Dendritic cell treated with granulocyte-macrophage colony-stimulating factor and Interleukin-4, amounts not matched to agents 40 ng/mL and 50 ng/mL, for 4 days (primary cell): ENCODE measurements around the gene PGPEP1.
A peak's percentile ranks its signal among the peaks of the same experiment; 100 is the strongest.

Source experiments
- H3K27ac Mint-ChIP-seq: one replicate; pipeline ENCODE4 v1.8.0; 2022; ENCODE audit warnings: mild to moderate bottlenecking, mixed read lengths
- H3K27me3 Mint-ChIP-seq: one replicate; pipeline ENCODE4 v1.8.0; 2022; ENCODE audit warnings: mild to moderate bottlenecking, mixed read lengths
- H3K36me3 Mint-ChIP-seq: one replicate; pipeline ENCODE4 v1.8.0; 2022; ENCODE audit warnings: low read depth, mixed read lengths
- H3K4me1 Mint-ChIP-seq: one replicate; pipeline ENCODE4 v1.8.0; 2022; ENCODE audit warnings: low read depth, mixed read lengths
- H3K4me3 Mint-ChIP-seq: one replicate; pipeline ENCODE4 v1.8.0; 2022; ENCODE audit warnings: mild to moderate bottlenecking, moderate library complexity, mixed read lengths
- H3K9me3 Mint-ChIP-seq: one replicate; pipeline ENCODE4 v1.8.0; 2022; ENCODE audit warnings: mixed read lengths
- intact Hi-C: fragments of 100-400 bp; cut with micrococcal nuclease; formaldehyde crosslinking; loops from one replicate; pipeline ENCODE4 v1.15.0; 2022

Gene PGPEP1

DNA sequence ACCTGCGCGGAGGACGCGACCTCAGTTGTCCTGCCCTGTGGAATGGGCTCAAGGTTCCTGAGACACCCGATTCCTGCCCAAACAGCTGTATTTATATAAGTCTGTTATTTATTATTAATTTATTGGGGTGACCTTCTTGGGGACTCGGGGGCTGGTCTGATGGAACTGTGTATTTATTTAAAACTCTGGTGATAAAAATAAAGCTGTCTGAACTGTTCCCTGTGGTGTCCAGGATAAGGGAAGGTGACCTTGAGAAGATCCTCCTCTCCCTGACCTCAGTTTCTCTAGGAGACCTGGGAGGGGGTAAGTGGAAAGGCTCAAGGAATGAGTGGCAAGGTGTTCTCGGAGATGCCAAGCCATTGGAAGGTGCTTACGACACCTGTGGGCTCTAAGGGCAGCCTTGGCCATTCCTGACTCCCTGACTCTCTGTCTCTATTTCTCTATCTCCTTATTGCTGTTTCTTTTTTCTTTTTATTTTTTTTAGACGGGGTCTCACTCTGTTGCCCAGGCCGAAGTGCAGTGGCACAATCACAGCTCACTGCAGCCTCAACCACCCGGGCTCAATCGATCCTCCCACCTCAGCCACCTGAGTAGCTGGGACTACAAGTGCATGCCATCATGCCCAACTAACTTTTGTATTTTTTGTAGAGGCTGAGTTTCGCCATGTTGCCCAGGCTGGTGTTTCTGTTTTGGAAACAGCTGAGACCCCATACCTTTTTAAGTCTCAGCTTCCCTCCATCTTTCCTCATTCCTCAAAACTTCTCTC, 48.7 kb downstream of the PGPEP1 start:
- peak overlapping the region; percentile 86 for H3K27ac Mint-ChIP-seq
- intact Hi-C loops: loop anchor here (2.0 to 5.0 kb wide), 2 partner anchors 20 to 42 kb away; no protein-coding TSS in a partner anchor
- peaks cover 15% of the 10 kb centered on the region for H3K27me3 Mint-ChIP-seq
- no peaks in the 10 kb centered on the region for H3K9me3 Mint-ChIP-seq
- H3K4me3 Mint-ChIP-seq: peak overlapping the region; percentile 46
- peaks cover 45% of the 10 kb centered on the region for H3K36me3 Mint-ChIP-seq
- peaks cover 81% of the 10 kb centered on the region for H3K4me1 Mint-ChIP-seq

DNA sequence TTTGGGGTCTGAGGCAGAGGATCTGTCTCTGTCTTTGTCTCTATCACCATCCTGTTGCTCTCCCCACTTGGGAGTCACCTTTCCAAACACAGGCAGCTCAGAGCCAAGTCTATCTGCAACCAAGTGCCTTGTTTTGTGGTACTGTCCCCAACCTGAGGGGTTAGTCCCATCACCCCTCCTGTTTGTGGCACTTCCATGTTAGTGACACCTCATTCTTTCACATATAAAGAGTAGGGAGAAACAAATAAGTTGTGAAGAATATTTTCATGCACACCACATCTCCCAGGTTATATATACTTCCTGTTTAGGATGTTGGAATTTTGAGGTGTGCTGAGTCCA, 49.3 kb downstream of the PGPEP1 start:
- Mint-ChIP-seq H3K27me3 (peaks cover 11% of the 10 kb centered on the region), H3K4me1 (peaks cover 87% of the 10 kb centered on the region), H3K9me3 (no peaks in the 10 kb centered on the region), H3K4me3 (no peak overlapping the region), H3K27ac (peak overlapping the region; percentile 86), H3K36me3 (peaks cover 51% of the 10 kb centered on the region)
- intact Hi-C loops: loop anchor here (2.0 to 5.0 kb wide), 2 partner anchors 19 to 42 kb away; no protein-coding TSS in a partner anchor

DNA sequence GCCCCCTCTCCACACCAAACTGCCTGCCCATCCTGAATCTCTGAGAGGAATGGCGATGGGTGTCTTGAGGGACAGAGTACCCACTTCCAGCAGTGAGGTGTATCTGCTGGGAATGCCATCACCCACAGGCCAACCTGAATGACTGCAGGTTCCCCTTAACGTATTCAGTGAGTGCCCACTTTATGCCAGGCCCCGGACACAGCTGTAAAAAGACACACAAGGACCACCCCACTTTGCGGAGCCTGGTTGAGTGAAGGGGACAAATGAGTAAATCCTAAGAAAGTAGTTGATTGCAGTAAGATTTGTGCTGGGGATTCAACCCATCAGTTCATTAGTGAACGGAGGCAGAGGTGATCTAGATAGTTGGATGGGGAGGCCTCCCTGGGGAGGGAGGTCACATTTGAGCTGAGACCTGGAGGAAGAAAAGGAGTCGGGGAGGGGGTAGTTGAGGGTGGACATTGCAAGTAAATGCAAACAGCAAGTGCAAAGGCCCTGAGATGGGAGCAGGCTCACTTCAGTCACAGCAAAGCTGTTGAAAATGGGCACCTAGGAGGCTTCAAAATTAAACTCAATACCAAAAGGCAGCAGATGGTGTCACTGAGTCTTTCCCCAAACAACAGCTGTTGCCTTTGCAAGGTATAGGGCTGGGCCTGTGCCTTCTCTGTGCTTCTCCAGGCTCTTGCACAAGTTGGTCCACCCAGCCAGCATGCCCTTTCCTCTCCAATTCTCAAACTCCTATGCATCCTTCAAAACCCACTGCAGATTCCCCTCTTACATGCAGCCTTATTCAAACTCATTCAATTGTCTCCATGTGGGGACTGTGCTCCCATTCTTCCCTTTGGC, 49.9 kb downstream of the PGPEP1 start:
- intact Hi-C loops: no loop called here
- H3K36me3 Mint-ChIP-seq: peaks cover 57% of the 10 kb centered on the region
- peak overlapping the region; percentile 96 for H3K27ac Mint-ChIP-seq
- no peak overlapping the region for H3K4me3 Mint-ChIP-seq
- peaks cover 92% of the 10 kb centered on the region for H3K4me1 Mint-ChIP-seq
- H3K9me3 Mint-ChIP-seq: no peaks in the 10 kb centered on the region
- H3K27me3 Mint-ChIP-seq: peaks cover 8% of the 10 kb centered on the region

DNA sequence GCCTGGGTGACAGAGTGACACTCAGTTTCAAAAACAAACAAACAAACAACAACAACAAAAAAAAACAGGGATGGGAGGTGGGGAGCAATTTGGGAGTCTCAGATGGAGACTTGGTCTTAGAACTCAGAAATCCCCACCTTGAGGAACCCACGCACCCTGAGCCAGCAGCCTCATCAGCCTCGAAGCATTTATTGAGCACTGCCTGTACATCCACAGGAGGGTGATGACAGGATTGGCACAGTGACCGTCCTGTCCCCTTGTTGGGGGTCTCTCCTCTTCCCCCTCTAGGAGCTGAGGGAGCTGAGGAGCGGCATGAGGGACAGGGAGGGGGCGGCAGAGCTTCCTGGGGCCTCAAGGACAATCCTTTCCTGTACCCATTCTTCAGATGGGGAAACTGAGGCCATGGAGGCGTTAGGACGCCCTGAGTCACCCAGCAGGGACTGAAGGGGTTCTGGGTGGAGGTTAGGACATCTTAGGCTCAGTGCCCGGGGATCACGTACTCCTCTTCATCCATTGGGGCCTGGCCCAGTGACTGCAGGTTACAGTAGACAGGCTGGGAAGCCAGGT, 51.2 kb downstream of the PGPEP1 start:
- peaks cover 70% of the 10 kb centered on the region for H3K36me3 Mint-ChIP-seq
- H3K27ac Mint-ChIP-seq: peak overlapping the region; percentile 96
- no peaks in the 10 kb centered on the region for H3K27me3 Mint-ChIP-seq
- H3K4me1 Mint-ChIP-seq: peaks cover 94% of the 10 kb centered on the region
- no peaks in the 10 kb centered on the region for H3K9me3 Mint-ChIP-seq
- intact Hi-C loops: loop anchor here (1.0 kb wide), 1 partner anchor 10 kb away; no protein-coding TSS in a partner anchor
- no peak overlapping the region for H3K4me3 Mint-ChIP-seq

- H3K4me3 Mint-ChIP-seq: peak overlapping the region; percentile 95
- no peaks in the 10 kb centered on the region for H3K27me3 Mint-ChIP-seq
- peaks cover 78% of the 10 kb centered on the region for H3K36me3 Mint-ChIP-seq
- intact Hi-C loops: loop anchor here (1.0 kb wide), 1 partner anchor 9 kb away; no protein-coding TSS in a partner anchor
- H3K4me1 Mint-ChIP-seq: peaks cover 98% of the 10 kb centered on the region
- no peaks in the 10 kb centered on the region for H3K9me3 Mint-ChIP-seq
- peak overlapping the region; percentile 96 for H3K27ac Mint-ChIP-seq
Observed at GRCh38 chr19:18392417-18392816, 52.0 kb downstream of the PGPEP1 start.

DNA sequence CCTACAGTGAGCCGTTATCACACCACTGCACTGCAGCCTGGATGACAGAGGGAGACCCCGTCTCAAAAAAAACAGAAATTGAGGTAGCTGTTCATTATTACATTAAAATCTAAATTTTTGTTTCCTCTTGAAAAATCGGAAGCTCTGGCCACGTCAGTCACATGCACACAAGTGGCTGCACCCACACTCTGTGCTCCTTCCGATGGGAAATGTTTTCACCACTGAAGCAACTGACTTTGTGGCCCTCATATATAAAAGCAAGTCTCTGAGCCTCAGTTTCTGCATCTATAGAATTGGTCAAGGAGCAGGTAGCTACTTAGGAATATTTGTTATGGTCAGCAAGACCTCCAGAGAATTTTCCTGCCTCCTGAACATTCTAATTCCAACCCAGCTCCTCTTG, 52.5 kb downstream of the PGPEP1 start:
- Mint-ChIP-seq H3K4me3 (peak overlapping the region; percentile 95), H3K36me3 (peaks cover 83% of the 10 kb centered on the region), H3K4me1 (peaks cover 98% of the 10 kb centered on the region), H3K27ac (peak overlapping the region; percentile 96), H3K27me3 (no peaks in the 10 kb centered on the region), H3K9me3 (no peaks in the 10 kb centered on the region)
- intact Hi-C loops: loop anchor here (1.0 kb wide), 1 partner anchor 8 kb away; no protein-coding TSS in a partner anchor

GRCh38 chr19:18393836-18394235, 53.4 kb downstream of the PGPEP1 start:
- peak overlapping the region; percentile 96 for H3K27ac Mint-ChIP-seq
- H3K9me3 Mint-ChIP-seq: no peaks in the 10 kb centered on the region
- intact Hi-C loops: no loop called here
- H3K27me3 Mint-ChIP-seq: no peaks in the 10 kb centered on the region
- H3K4me3 Mint-ChIP-seq: peak overlapping the region; percentile 95
- peaks cover 95% of the 10 kb centered on the region for H3K4me1 Mint-ChIP-seq
- peaks cover 85% of the 10 kb centered on the region for H3K36me3 Mint-ChIP-seq

DNA sequence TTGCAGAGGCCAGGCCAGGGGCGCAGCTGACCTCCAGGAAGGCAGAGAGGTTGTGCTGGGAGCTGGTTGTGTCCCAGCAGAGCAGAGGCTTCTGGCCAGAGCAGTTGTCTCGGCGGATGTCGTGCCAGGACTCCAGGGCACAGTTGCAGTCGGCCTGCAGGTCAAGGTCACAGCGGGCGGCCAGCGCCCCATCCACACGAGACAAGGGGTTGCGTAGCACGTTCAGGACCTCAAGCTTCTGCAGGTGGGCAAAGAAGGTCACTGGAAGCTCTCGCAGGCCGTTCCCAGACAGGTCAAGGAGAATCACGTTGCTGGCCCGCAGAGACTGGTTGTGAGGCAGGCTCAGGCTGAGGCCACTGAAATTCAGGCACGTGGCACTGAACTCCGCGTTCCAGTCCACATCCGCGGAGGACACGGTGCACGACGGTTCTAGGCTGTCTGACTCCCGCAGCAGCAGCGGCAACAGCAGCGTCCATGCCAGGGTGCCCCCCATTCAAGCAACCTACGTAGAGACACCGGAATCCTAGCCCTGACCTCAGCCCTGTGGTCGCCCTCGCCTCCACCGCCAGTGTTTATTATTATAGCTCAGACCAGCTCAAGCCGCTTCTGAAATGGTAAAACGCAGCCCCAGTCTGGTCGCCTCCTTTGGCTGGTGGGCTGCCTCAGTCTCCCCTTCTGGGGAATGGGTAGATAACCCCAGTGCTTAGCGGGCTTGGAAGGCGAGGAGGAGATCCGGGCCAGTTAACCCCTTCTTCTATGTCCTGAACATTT, 56.3 kb downstream of the PGPEP1 start:
- Mint-ChIP-seq H3K36me3 (peaks cover 58% of the 10 kb centered on the region), H3K4me3 (peak overlapping the region; percentile 95), H3K4me1 (peaks cover 84% of the 10 kb centered on the region), H3K27ac (peak overlapping the region; percentile 96), H3K9me3 (no peaks in the 10 kb centered on the region), H3K27me3 (no peaks in the 10 kb centered on the region)
- intact Hi-C loops: no loop called here

DNA sequence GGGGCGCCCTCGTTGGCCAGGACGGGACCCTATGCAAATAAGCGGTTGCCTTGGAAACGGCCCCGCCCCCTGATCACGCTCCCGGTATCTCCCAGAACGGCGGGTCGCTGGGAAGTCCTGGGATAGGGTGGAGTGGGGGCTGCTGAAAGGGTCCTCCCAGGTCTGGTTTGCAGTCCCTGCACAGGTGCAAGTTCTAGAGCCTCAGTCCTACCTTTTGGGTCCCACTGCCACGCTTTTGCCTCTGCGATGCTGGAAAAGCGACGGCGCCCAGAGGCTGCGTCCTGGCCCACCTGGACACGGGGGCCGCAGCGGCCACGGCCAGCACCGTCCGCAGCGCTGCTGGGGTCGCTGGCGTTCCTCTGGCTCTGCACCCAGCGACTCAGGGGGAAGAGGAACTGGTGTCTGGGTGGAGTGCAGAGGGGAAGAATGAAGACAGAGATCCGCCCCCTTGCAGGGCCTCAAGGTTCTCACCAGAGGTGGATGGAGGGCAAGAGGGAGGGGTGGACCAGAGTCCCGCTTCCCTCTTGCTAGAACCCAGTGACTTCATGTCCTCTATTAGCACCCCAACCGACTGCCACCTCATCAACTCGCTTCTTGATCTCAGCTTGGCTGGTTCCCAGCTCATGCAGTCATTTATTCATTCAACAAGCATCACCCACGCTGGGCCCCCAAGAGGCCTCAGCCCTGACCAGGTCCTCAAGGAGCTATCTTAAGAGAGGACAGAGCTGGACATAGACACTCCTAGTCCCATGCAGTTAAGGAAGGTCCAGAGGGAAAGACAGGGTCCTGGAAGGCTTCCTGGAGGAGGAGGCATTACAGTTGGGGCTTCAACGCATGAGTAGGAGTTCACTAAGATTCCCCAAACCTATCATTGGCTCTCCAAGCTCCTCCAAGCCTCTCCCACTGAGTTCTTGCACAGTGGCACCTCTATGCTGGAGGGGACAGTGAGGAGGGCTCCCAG, 57.1 kb downstream of the PGPEP1 start, which contains the start of gene LRRC25:
Gene LRRC25 (minus strand): TSS at position 381 of the 961 bp plus-strand sequence. CDS start 659 bp downstream, outside the sequence.
- Mint-ChIP-seq H3K4me3 (peak within 1 kb of the TSS; percentile 95), H3K27ac (peak within 1 kb of the TSS; percentile 96), H3K36me3 (peaks cover 51% of the 10 kb centered on the region), H3K27me3 (no peaks in the 10 kb centered on the region), H3K9me3 (no peaks in the 10 kb centered on the region), H3K4me1 (peaks cover 84% of the 10 kb centered on the region)
- intact Hi-C loops: no loop called here

DNA sequence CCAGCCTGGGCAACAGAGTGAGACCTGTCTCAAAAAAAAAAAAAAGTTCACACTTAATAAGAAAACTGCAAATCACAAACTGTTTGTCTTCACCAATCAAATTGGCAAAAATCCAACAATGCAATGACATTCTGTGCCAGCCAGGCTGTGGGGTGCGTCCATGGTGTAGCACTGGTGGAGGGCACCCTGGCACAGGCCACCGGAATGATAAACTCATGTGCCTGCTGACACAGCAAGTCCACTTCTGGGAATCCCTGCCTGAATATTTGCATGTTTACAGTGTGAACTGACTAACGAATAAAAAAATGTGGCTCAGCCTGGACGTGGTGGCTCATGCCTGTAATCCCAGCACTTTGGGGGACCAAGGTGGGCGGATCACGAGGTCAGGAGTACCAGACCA, 58.6 kb downstream of the PGPEP1 start:
- intact Hi-C loops: no loop called here
- H3K27me3 Mint-ChIP-seq: no peaks in the 10 kb centered on the region
- no peaks in the 10 kb centered on the region for H3K9me3 Mint-ChIP-seq
- peaks cover 81% of the 10 kb centered on the region for H3K4me1 Mint-ChIP-seq
- peak overlapping the region; percentile 96 for H3K27ac Mint-ChIP-seq
- H3K4me3 Mint-ChIP-seq: peak overlapping the region; percentile 9
- H3K36me3 Mint-ChIP-seq: peaks cover 40% of the 10 kb centered on the region

DNA sequence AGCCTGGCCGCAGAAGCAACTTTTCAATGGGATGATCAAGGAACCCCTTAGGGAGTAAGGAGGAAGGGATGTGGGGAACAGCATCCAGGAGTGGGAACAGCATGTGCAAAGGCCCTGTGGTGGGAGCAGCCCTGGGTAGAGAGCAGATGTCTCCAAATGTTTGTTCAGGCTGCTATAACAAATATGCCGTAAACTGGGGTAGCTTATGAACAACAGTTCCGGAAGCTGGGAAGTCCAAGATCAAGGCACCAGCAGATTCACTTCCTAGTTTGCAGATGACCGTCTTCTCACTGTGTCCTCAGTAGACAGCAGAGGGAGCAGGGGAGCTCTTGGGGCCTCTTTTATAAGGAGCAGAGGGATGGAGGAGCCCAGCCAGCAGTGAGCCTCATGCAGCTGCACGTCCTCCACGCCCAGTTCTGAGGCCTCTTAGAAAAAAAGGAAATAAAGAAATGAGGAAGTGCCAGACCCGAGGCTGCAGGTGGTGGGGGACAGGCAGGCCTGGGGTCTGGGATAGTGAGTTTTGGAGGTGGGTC, 61.2 kb downstream of the PGPEP1 start:
- H3K27ac Mint-ChIP-seq: peak overlapping the region; percentile 90
- H3K4me1 Mint-ChIP-seq: peaks cover 60% of the 10 kb centered on the region
- H3K9me3 Mint-ChIP-seq: no peaks in the 10 kb centered on the region
- intact Hi-C loops: loop anchor here (1.0 kb wide), 1 partner anchor 9 kb away; no protein-coding TSS in a partner anchor
- peak overlapping the region; percentile 62 for H3K4me3 Mint-ChIP-seq
- no peaks in the 10 kb centered on the region for H3K27me3 Mint-ChIP-seq
- peaks cover 14% of the 10 kb centered on the region for H3K36me3 Mint-ChIP-seq
